ENCODE data around the gene FGD4. TPM values are rescaled to one million over a fixed set of nuclear protein-coding genes. Genes with fewer than 3 reads are reported as not detected.

FGD4 gene
- total RNA-seq, 4 donors from 2014 or later = 85.8 to 135 (median 123) TPM

DNA sequence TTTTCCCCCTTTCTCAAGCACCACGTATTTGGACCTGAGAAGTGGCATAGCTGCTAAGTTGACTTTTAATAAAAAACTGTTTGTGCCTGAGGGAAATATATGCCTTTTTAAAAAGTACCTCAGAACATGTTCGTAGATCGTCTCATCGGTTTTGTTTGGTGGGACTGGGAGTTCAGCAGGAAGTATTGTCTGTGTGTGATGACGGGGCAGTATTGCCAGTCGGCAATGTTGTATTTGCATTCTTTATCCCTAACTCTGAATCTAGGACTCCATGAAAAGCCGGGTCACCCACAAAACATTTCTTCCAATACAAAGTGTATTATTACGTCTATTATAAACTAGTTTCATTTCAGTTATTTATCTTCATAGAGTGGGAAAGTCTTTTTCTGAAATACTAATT, 19.7 kb upstream of the FGD4 start:
- Histone ChIP-seq H3K9me3 (no peaks in the 10 kb centered on the region), H3K4me1 (no peaks in the 10 kb centered on the region), H3K27ac (no peak overlapping the region), H3K27me3 (no peaks in the 10 kb centered on the region), H3K4me3 (no peak overlapping the region), H3K36me3 (no peaks in the 10 kb centered on the region)
- no peak for DNase-seq
- no peak for TF ChIP-seq POLR2A (IDR thresholded peaks at IDR 0.05)
- TF ChIP-seq, protein P1, sequence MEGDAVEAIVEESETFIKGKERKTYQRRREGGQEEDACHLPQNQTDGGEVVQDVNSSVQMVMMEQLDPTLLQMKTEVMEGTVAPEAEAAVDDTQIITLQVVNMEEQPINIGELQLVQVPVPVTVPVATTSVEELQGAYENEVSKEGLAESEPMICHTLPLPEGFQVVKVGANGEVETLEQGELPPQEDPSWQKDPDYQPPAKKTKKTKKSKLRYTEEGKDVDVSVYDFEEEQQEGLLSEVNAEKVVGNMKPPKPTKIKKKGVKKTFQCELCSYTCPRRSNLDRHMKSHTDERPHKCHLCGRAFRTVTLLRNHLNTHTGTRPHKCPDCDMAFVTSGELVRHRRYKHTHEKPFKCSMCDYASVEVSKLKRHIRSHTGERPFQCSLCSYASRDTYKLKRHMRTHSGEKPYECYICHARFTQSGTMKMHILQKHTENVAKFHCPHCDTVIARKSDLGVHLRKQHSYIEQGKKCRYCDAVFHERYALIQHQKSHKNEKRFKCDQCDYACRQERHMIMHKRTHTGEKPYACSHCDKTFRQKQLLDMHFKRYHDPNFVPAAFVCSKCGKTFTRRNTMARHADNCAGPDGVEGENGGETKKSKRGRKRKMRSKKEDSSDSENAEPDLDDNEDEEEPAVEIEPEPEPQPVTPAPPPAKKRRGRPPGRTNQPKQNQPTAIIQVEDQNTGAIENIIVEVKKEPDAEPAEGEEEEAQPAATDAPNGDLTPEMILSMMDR (IDR thresholded peaks at IDR 0.05) = no peak

DNA sequence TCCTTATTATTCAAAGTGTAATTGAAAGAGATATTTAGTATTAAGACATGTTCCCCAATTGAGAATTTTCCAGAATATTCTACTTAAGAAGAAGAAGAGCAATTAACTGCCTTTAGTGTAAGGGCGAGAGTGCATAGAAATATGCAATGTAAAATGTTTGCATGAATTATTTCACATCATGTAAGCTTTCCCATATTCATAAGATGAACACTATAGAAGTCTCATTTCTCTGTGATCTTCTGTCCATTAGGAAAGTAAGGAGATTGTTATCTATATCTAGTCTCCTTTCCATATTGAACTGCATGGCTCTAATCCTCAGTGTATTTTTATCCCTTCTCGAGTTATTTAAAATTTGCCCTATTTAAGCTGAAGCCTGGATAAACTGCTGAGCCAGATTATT, 17.1 kb upstream of the FGD4 start:
- Histone ChIP-seq H3K27ac (no peak overlapping the region), H3K9me3 (no peaks in the 10 kb centered on the region), H3K4me3 (no peak overlapping the region), H3K36me3 (no peaks in the 10 kb centered on the region), H3K27me3 (no peaks in the 10 kb centered on the region), H3K4me1 (no peaks in the 10 kb centered on the region)
- TF ChIP-seq POLR2A (IDR thresholded peaks at IDR 0.05) = no peak
- TF ChIP-seq, protein P1 (IDR thresholded peaks at IDR 0.05) = no peak
- no peak for DNase-seq

DNA sequence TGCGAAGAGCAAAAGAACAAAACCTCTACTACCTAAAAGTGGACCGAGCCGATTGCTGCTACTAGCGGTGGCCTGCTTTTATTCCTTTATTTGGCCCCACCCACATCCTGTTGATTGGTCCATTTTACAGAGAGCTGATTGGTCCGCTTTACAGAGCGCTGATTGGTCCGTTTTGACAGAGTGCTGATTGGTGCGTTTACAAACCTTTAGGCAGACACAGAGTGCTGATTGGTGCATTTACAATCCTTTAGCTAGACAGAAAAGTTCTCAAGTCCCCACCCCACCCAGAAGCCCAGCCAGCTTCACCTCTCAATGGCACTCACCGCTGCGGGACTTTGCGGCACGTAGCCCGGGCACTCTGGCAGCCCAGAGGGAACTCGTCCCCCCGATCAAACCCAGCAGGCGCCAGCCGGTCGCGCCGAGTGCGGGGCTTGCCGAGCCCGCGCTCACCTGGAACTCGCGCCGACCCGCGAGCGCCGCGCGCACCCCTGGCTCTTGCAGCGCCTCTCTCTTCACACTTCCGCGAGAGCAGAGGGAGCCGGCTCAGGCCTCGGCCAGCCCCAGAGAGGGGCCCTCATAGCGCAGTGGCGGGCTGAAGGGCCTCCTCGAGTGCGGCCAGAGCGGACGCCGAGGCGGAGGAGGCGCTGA, 8.7 kb upstream of the FGD4 start:
- H3K27ac ChIP-seq = peak overlapping the region in 1 of 4 donors; percentile 35
- no peaks in the 10 kb centered on the region for H3K36me3 ChIP-seq
- no peaks in the 10 kb centered on the region for H3K4me1 ChIP-seq
- TF ChIP-seq, protein P1 (IDR thresholded peaks at IDR 0.05) = no peak
- peak in 1 of 2 donors; percentile 11 for TF ChIP-seq POLR2A (IDR thresholded peaks at IDR 0.05)
- no peaks in the 10 kb centered on the region for H3K27me3 ChIP-seq
- peaks cover 0 to 2% (median 0%) of the 10 kb centered on the region in 4 donors for H3K9me3 ChIP-seq
- peak overlapping the region; percentile 14 to 59 (median 32) for H3K4me3 ChIP-seq
- DNase-seq = peak in 2 of 3 donors; percentile 55 to 72

DNA sequence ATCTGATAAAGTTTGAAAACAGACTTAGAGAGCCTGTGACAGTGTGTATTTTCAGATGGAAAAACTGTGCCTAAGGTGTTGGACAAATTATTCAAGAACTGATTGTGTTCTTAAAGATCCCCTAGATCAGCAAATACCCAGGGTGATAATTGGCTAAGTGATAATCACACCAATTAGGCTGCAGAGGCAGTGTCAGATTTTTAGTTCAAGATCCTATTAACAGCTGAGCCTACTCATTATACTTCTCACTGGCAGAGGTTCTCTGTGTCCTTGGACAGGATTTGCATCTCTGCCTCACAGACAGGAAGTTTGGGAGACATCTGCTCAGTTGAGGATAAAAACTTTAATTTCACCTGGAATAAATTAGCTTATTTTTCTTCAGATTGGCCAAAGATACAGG, 4.3 kb upstream of the FGD4 start:
- peaks cover 0 to 8% (median 4%) of the 10 kb centered on the region in 4 donors for H3K4me1 ChIP-seq
- H3K27me3 ChIP-seq = no peaks in the 10 kb centered on the region
- H3K4me3 ChIP-seq = no peak overlapping the region
- TF ChIP-seq POLR2A (IDR thresholded peaks at IDR 0.05) = no peak
- TF ChIP-seq, protein P1 (IDR thresholded peaks at IDR 0.05) = no peak
- no peak for DNase-seq
- no peaks in the 10 kb centered on the region for H3K36me3 ChIP-seq
- no peak overlapping the region for H3K27ac ChIP-seq
- H3K9me3 ChIP-seq = peaks cover 0 to 2% (median 0%) of the 10 kb centered on the region in 4 donors

DNA sequence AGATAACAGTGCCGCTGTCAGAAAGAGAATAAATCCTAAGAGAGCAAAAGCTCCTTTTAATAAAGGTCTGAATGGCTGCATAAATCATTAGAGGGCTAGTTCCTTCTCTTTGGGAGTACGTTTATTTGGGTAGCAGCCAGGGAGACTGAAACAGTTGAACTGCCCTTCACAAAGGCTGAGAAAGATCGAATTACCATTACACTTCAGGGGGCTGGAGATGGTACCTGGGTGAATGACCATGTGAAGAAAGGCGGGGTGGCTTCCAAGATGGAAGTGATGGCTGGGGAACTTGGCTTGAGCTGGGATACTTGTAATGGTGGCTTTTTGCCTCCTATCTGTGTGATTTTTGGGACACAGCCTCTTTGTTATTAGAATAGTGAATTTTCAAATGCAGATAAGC, 1.7 kb upstream of the FGD4 start:
- Histone ChIP-seq H3K9me3 (no peaks in the 10 kb centered on the region), H3K4me1 (peaks cover 0 to 13% (median 4%) of the 10 kb centered on the region in 4 donors), H3K27ac (no peak overlapping the region), H3K4me3 (no peak overlapping the region), H3K36me3 (no peaks in the 10 kb centered on the region), H3K27me3 (no peaks in the 10 kb centered on the region)
- no peak for TF ChIP-seq POLR2A (IDR thresholded peaks at IDR 0.05)
- TF ChIP-seq, protein P1 (IDR thresholded peaks at IDR 0.05) = no peak
- no peak for DNase-seq
